GM19239 (cell line): ENCODE data around the gene EML2.
"Not testable (repeated sequence)": the region's sequence is repeated elsewhere in the genome, so short reads cannot be mapped to it uniquely, and the experiment has no call there.

Source experiments
- DNase-seq: peaks from one replicate; pipeline ENCODE4 v3.0.0; 2011; ENCODE audit warnings: low spot score; ENCODE audit not compliant: insufficient read length
- FAIRE-seq: peaks from 2 replicates; lab custom pipeline; 2011; peaks lifted over from hg19 to GRCh38; lab: Jason Lieb, UNC

The EML2 gene

GRCh38 chr19:45653634-45654033 lies 14.4 kb upstream of the EML2 start:
- no peak for FAIRE-seq
- no peak for DNase-seq

GRCh38 chr19:45650722-45651121 lies 11.5 kb upstream of the EML2 start:
- DNase-seq: no peak
- FAIRE-seq: no peak

- FAIRE-seq: no peak
These were observed 7.1 kb upstream of the EML2 start for GRCh38 chr19:45646345-45646698.

GRCh38 chr19:45645631-45646344 lies 6.6 kb upstream of the EML2 start:
- DNase-seq: peak; percentile 93
- peak; percentile 91 for FAIRE-seq

More at GRCh38 chr19:45646345-45646698, 7.1 kb upstream of the EML2 start:
- DNase-seq: no peak

- FAIRE-seq (no peak), DNase-seq (no peak)
These were observed 6.0 kb upstream of the EML2 start for GRCh38 chr19:45645068-45645630.

DNA sequence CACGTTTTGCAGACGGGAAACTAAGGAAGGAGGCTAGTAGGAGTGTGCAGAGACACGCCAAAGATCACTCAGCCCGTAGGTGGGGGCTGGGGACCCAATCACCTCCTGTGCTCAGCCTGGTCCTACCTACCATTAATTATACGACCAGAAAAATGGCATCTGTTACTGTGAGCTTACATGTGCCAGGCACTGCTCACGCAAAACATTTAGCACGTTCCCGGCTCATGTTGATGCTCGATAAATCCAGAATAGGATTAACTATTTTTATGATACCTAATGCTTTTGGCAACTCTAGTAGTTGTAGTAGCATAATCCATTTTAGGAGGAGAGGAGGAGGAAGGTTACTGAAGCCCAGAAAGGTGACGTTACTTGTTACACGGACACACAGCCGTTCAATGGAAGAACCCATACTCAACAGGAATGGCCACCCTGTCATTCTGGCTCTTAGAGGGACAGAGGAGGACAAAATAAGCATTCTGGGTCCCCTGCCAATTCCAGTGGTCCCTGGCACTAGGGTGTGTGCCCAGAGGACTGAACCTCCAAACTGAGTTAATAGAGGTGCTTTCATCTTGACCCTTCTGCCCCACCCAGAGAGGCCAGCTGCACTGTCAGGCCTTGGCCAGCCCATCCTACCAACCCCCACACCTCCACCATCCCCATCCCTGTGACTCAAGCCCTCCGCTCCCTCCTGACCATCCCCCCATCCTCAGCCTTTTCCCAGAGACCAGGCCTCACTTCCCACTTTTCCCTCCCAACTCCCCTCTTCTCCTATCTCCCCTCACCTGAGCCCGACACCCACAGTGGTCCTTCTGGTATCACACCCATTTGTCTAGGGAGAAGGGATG lies 5.0 kb upstream of the EML2 start:
- FAIRE-seq (no peak), DNase-seq (no peak)

- FAIRE-seq: peak; percentile 89
- DNase-seq: peak; percentile 88
These were observed 4.1 kb upstream of the EML2 start for GRCh38 chr19:45643024-45643926.

DNA sequence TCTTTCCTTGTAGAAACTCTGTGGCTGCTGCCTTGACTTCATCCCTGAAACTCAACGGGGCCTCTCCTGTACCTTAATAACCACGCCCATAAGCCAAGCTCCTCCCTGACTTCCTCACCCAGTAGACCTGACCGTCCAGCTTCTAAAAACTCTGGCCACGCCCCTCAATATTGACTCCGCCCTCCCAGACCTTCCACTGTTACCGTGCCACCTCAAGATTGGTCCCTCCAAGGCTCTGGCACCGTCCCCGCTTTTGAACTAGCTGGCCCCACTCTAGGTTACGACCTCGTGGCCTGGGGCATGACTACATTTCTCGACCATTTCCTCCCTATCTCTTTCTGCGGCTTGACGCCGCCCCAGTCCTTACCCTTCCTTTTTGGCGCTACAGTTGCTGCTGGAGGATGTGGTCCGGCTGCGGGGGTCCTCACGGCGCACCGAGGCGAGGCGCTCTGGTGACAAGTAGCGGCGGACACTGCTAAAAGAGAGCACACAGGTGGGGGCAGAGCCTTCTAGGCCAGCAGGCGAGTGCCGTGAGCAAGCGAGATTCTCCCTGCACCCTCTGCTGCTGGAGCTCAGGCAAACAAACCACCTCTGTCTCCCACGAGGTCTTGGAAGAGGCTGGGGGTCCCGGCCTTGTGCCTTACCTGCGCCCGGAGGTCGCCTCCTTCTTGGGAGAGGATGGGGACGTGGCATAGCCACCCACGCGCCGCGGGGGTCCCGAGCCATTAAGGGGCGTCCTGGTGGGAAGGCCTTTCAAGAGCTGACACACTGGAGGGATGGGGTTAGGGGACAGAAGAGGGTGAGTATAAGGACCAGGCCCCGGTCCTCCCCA lies 2.3 kb upstream of the EML2 start:
- FAIRE-seq (peak; percentile 97), DNase-seq (peak; percentile 94)

- no peak for FAIRE-seq
- no peak for DNase-seq
These were observed 1.7 kb upstream of the EML2 start for GRCh38 chr19:45640849-45641273.

DNA sequence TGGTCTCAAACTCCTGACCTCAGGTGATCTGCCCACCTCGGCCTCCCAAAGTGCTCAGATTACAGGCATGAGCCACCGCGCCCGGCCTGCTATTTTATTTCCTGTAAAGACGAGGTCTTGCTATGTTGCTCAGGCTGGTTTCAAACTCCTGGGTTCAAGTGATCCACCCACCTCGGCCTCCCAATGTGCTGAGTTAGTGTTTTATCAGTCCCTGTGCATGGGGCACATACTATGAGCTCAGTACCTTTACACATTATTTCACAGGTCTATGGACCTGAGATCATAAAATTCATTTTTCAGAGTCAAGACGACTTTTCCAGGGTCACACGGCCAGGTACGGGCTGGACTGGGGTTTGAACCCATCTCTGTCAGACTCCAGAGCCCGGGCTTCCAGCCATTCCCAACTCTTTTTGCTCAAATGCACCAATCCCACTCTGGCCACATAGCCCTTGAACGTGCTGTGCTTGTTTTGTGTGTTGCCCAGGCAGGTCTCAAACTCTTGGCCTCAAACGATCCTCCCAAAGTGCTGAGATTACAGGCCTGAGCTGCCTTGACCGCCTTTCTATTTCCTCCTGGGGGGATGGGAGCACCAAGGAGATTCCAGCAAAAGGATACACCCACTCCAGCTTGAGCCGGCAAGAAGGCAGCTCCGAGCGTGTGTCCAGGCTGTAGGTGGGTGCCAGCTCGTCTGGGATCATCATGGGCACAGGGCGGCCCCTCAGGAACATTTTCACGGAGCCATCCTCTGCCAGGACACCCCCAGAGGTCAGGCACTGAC lies 1.1 kb downstream of the EML2 start:
- DNase-seq: no peak

GRCh38 chr19:45636902-45637301 lies 2.3 kb downstream of the EML2 start:
- DNase-seq (no peak), FAIRE-seq (no peak)

More for the DNA sequence above, 1.1 kb downstream of the EML2 start:
- FAIRE-seq: no peak

GRCh38 chr19:45636275-45636674 lies 2.9 kb downstream of the EML2 start:
- no peak for DNase-seq
- no peak for FAIRE-seq

GRCh38 chr19:45632468-45633196 lies 6.6 kb downstream of the EML2 start:
- FAIRE-seq (no peak), DNase-seq (no peak)

DNA sequence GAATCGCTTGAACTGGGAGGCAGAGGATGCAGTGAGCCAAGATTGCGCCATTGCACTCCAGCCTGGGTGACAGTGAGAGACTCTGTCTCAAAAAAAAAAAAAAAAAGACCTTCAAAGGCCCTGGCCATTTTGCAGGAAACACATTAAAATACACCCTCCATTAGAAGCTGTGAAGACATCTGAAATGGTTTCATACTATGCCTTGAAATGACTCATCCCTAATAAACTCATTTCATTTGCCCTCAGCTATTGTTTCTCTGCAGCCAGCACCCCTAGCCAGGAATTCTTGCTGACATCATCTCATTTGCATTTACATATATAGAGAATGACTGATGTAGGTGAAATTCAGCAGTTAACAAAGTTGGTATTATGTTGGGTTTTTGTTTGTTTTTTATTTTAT lies 8.7 kb downstream of the EML2 start:
- DNase-seq: no peak
- FAIRE-seq: peak; percentile 18

- FAIRE-seq (no peak), DNase-seq (no peak)
These were observed 9.5 kb downstream of the EML2 start for GRCh38 chr19:45629704-45630103.

DNA sequence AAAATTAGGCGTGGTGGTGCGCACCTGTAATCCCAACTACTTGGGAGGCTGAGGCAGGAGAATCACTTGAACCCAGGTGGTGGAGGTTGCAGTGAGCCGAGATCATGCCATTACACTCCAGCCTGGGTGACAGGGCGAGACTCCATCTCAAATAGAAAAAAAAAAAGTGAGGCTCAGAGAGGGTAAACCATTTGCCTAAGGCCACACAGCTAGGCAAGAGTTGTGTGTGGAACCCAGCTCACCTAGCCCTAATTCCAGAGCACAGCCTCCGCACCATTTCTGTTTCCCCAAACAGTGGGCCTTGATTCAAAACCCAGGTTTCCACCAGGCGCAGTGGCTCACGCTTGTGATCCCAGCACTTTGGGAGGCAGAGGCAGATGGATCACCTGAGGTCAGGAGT lies 11.0 kb downstream of the EML2 start:
- FAIRE-seq, DNase-seq: not testable (repeated sequence)

DNA sequence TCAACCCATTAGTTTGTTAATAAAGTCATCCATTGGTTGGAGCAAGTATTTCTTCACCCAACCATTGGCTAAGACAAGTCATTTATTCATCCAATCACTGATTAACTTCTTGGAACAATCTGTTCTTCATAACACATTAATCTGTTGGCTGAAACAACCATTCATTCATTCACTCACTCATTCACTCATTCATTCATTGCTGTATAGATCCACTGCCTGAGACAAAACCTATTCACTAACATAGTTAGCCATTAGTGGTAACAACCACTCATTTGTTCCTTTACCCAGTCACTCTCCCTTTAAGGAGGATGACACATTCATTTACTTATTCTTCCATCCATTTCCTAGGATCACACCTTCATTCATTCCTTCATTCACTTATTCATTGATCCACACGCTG lies 15.2 kb downstream of the EML2 start:
- DNase-seq (no peak), FAIRE-seq (no peak)

DNA sequence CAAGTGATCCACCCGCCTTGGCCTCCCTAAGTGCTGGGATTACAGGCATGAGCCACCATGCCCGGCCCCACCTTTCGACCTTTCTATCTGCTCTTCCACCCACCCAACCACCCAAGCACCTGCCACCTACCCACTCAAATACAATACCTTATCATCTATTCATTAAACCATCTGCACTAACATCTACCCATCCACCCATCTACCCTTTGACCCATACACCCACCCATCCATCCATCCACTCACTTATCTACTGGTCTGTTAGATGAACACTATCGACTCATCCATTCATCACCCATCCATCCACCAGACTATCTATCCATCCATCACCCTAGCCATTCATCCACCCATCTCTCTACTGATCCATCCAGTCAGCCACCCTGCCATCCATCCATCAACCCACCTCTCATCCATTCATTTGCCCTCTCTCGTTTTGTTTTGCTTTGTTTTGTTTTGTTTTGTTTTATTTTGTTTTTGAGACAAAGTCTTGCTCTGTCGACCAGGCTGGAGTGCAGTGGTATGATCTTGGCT lies 17.2 kb downstream of the EML2 start:
- no peak for FAIRE-seq
- no peak for DNase-seq
